Activated CD4-positive, alpha-beta T cell treated with anti-CD3 and anti-CD28 coated beads, Interleukin-2, amount 10 ng/mL, durations not matched to agents 7 days and 5 days (primary cell): ENCODE data around the gene ZNF473. TPM values are rescaled to one million over a fixed set of nuclear protein-coding genes. Genes with fewer than 3 reads are reported as not detected.

ENCODE experiments used
- CTCF ChIA-PET: fragments of 350-600 bp; sonication (Branson Sonifier 250); formaldehyde crosslinking; loops from one replicate; lab custom pipeline; 2021; ENCODE audit warnings: antibody characterized with exemption; lab: Charles Lee
- POLR2A ChIA-PET: fragments of 350-600 bp; sonication (Branson Sonifier 250); formaldehyde crosslinking; loops from one replicate; lab custom pipeline; 2021; ENCODE audit warnings: antibody characterized with exemption; lab: Charles Lee
- DNase-seq: peaks from one replicate; pipeline ENCODE4 v3.0.0-alpha.2; 2020
- H3K27ac Mint-ChIP-seq: one replicate; pipeline ENCODE4 v1.8.0; 2021; ENCODE audit warnings: mild to moderate bottlenecking, moderate library complexity, mixed read lengths
- H3K27me3 Mint-ChIP-seq: one replicate; pipeline ENCODE4 v1.8.0; 2021; ENCODE audit warnings: mixed read lengths
- H3K36me3 Mint-ChIP-seq: one replicate; pipeline ENCODE4 v1.8.0; 2021; ENCODE audit warnings: low read depth, mixed read lengths
- H3K4me1 Mint-ChIP-seq: one replicate; pipeline ENCODE4 v1.8.0; 2021; ENCODE audit warnings: mixed read lengths
- H3K4me3 Mint-ChIP-seq: one replicate; pipeline ENCODE4 v1.8.0; 2021; ENCODE audit warnings: mild to moderate bottlenecking, moderate library complexity, mixed read lengths
- H3K9me3 Mint-ChIP-seq: one replicate; pipeline ENCODE4 v1.8.0; 2021; ENCODE audit warnings: mixed read lengths
- total RNA-seq, 2 experiments: library from RNA; stranded (reverse); gene quantifications; one replicate each; pipeline ENCODE4 v1.2.3, GENCODE V29; 2021

The ZNF473 gene
- total RNA-seq, 2 experiments from 2014 or later = 10.0 to 10.6 TPM

- Mint-ChIP-seq H3K27ac (no peak overlapping the region), H3K36me3 (peaks cover 39% of the 10 kb centered on the region), H3K9me3 (no peaks in the 10 kb centered on the region), H3K4me1 (no peaks in the 10 kb centered on the region), H3K4me3 (no peak overlapping the region), H3K27me3 (no peaks in the 10 kb centered on the region)
- ChIA-PET CTCF (interaction anchor here (1.0 to 1.8 kb wide), 3 partner anchors 11 to 341 kb away, joined by 3 to 6 read pairs (median 3); partner anchors contain the start of genes ATF5, KCNC3 and NUP62), POLR2A (no interaction called here)
- no peak for DNase-seq
These were observed 37.4 kb upstream of the ZNF473 start for GRCh38 chr19:49988433-49988832.

- no peaks in the 10 kb centered on the region for H3K27me3 Mint-ChIP-seq
- CTCF ChIA-PET = interaction anchor here (0.6 kb wide), 2 partner anchors 58 to 265 kb away, joined by 3 to 6 read pairs; no protein-coding TSS in a partner anchor
- H3K9me3 Mint-ChIP-seq = no peaks in the 10 kb centered on the region
- no peak overlapping the region for H3K27ac Mint-ChIP-seq
- H3K4me3 Mint-ChIP-seq = no peak overlapping the region
- POLR2A ChIA-PET = no interaction called here
- peak; percentile 33 for DNase-seq
- peaks cover 50% of the 10 kb centered on the region for H3K36me3 Mint-ChIP-seq
- H3K4me1 Mint-ChIP-seq = peaks cover 6% of the 10 kb centered on the region
These were observed 28.1 kb upstream of the ZNF473 start for GRCh38 chr19:49997709-49998108.

- H3K9me3 Mint-ChIP-seq = no peaks in the 10 kb centered on the region
- no peak for DNase-seq
- ChIA-PET POLR2A (no interaction called here), CTCF (no interaction called here)
- peaks cover 54% of the 10 kb centered on the region for H3K36me3 Mint-ChIP-seq
- H3K27me3 Mint-ChIP-seq = no peaks in the 10 kb centered on the region
- H3K4me3 Mint-ChIP-seq = no peak overlapping the region
- H3K27ac Mint-ChIP-seq = no peak overlapping the region
- peaks cover 24% of the 10 kb centered on the region for H3K4me1 Mint-ChIP-seq
These were observed 26.3 kb upstream of the ZNF473 start for GRCh38 chr19:49999371-50000010.

GRCh38 chr19:50000038-50000840, 25.6 kb upstream of the ZNF473 start:
- H3K4me1 Mint-ChIP-seq = peaks cover 31% of the 10 kb centered on the region

GRCh38 chr19:50000841-50001557, 24.8 kb upstream of the ZNF473 start:
- peaks cover 56% of the 10 kb centered on the region for H3K36me3 Mint-ChIP-seq

More at GRCh38 chr19:50000038-50000840, 25.6 kb upstream of the ZNF473 start:
- Mint-ChIP-seq H3K27ac (no peak overlapping the region), H3K27me3 (no peaks in the 10 kb centered on the region), H3K36me3 (peaks cover 55% of the 10 kb centered on the region), H3K4me3 (no peak overlapping the region), H3K9me3 (no peaks in the 10 kb centered on the region)
- CTCF ChIA-PET = no interaction called here
- POLR2A ChIA-PET = no interaction called here
- no peak for DNase-seq

GRCh38 chr19:50001775-50002174, 24.0 kb upstream of the ZNF473 start:
- Mint-ChIP-seq H3K4me1 (peaks cover 35% of the 10 kb centered on the region), H3K9me3 (no peaks in the 10 kb centered on the region), H3K27me3 (no peaks in the 10 kb centered on the region), H3K27ac (no peak overlapping the region), H3K4me3 (no peak overlapping the region), H3K36me3 (peaks cover 56% of the 10 kb centered on the region)
- ChIA-PET POLR2A (no interaction called here), CTCF (interaction anchor here (0.6 to 1.4 kb wide), 3 partner anchors 9 to 15 kb away, joined by 3 to 6 read pairs (median 3); no protein-coding TSS in a partner anchor)
- DNase-seq = no peak

More at GRCh38 chr19:50000841-50001557, 24.8 kb upstream of the ZNF473 start:
- H3K27me3 Mint-ChIP-seq = no peaks in the 10 kb centered on the region
- H3K4me1 Mint-ChIP-seq = peaks cover 35% of the 10 kb centered on the region
- no peak overlapping the region for H3K4me3 Mint-ChIP-seq
- H3K9me3 Mint-ChIP-seq = no peaks in the 10 kb centered on the region
- H3K27ac Mint-ChIP-seq = no peak overlapping the region
- CTCF ChIA-PET = no interaction called here
- POLR2A ChIA-PET = no interaction called here
- no peak for DNase-seq

- Mint-ChIP-seq H3K9me3 (no peaks in the 10 kb centered on the region), H3K4me1 (peaks cover 35% of the 10 kb centered on the region), H3K27me3 (no peaks in the 10 kb centered on the region), H3K36me3 (peaks cover 60% of the 10 kb centered on the region), H3K4me3 (no peak overlapping the region), H3K27ac (no peak overlapping the region)
- ChIA-PET CTCF (interaction anchor here (0.6 to 1.4 kb wide), 3 partner anchors 9 to 16 kb away, joined by 3 to 6 read pairs (median 3); no protein-coding TSS in a partner anchor), POLR2A (no interaction called here)
- no peak for DNase-seq
These were observed 23.3 kb upstream of the ZNF473 start for GRCh38 chr19:50002386-50002960.

- POLR2A ChIA-PET = no interaction called here
These were observed 22.5 kb upstream of the ZNF473 start for GRCh38 chr19:50003254-50003788.

GRCh38 chr19:50003810-50004419, 21.9 kb upstream of the ZNF473 start:
- H3K4me3 Mint-ChIP-seq = peak overlapping the region; percentile 35
- peaks cover 35% of the 10 kb centered on the region for H3K4me1 Mint-ChIP-seq
- DNase-seq = peak; percentile 37
- CTCF ChIA-PET = interaction anchor here (1.0 to 1.2 kb wide), 2 partner anchors 20 to 21 kb away, joined by 3 read pairs; no protein-coding TSS in a partner anchor
- H3K27me3 Mint-ChIP-seq = no peaks in the 10 kb centered on the region
- POLR2A ChIA-PET = no interaction called here
- H3K27ac Mint-ChIP-seq = no peak overlapping the region
- no peaks in the 10 kb centered on the region for H3K9me3 Mint-ChIP-seq
- peaks cover 64% of the 10 kb centered on the region for H3K36me3 Mint-ChIP-seq

More at GRCh38 chr19:50003254-50003788, 22.5 kb upstream of the ZNF473 start:
- peaks cover 59% of the 10 kb centered on the region for H3K36me3 Mint-ChIP-seq
- H3K4me3 Mint-ChIP-seq = no peak overlapping the region
- CTCF ChIA-PET = interaction anchor here (1.2 kb wide), 1 partner anchor 20 kb away, joined by 3 read pairs; no protein-coding TSS in a partner anchor
- peaks cover 35% of the 10 kb centered on the region for H3K4me1 Mint-ChIP-seq
- H3K9me3 Mint-ChIP-seq = no peaks in the 10 kb centered on the region
- DNase-seq = no peak
- no peak overlapping the region for H3K27ac Mint-ChIP-seq
- H3K27me3 Mint-ChIP-seq = no peaks in the 10 kb centered on the region

GRCh38 chr19:50005428-50005827, 20.4 kb upstream of the ZNF473 start:
- CTCF ChIA-PET = interaction anchor here (0.6 kb wide), 1 partner anchor 48 kb away, joined by 4 read pairs; no protein-coding TSS in a partner anchor
- Mint-ChIP-seq H3K4me3 (no peak overlapping the region), H3K9me3 (no peaks in the 10 kb centered on the region), H3K4me1 (peaks cover 33% of the 10 kb centered on the region), H3K27me3 (no peaks in the 10 kb centered on the region), H3K36me3 (peaks cover 56% of the 10 kb centered on the region), H3K27ac (no peak overlapping the region)
- no peak for DNase-seq
- POLR2A ChIA-PET = no interaction called here

- ChIA-PET POLR2A (no interaction called here), CTCF (no interaction called here)
- H3K9me3 Mint-ChIP-seq = no peaks in the 10 kb centered on the region
- DNase-seq = no peak
- no peak overlapping the region for H3K27ac Mint-ChIP-seq
- no peak overlapping the region for H3K4me3 Mint-ChIP-seq
- peaks cover 54% of the 10 kb centered on the region for H3K36me3 Mint-ChIP-seq
- no peaks in the 10 kb centered on the region for H3K27me3 Mint-ChIP-seq
- H3K4me1 Mint-ChIP-seq = peaks cover 32% of the 10 kb centered on the region
These were observed 18.6 kb upstream of the ZNF473 start for GRCh38 chr19:50007170-50007569.

- ChIA-PET CTCF (no interaction called here), POLR2A (no interaction called here)
- DNase-seq = no peak
- H3K27me3 Mint-ChIP-seq = no peaks in the 10 kb centered on the region
- no peak overlapping the region for H3K27ac Mint-ChIP-seq
- H3K36me3 Mint-ChIP-seq = peaks cover 52% of the 10 kb centered on the region
- no peaks in the 10 kb centered on the region for H3K9me3 Mint-ChIP-seq
- peaks cover 26% of the 10 kb centered on the region for H3K4me1 Mint-ChIP-seq
- no peak overlapping the region for H3K4me3 Mint-ChIP-seq
These were observed 17.9 kb upstream of the ZNF473 start for GRCh38 chr19:50007947-50008346.
